Neutrophil (primary cell): ENCODE data around the gene ETAA1.

Source experiments
- H3K27ac ChIP-seq: fragments of 200-600 bp; sonication (generic); 2 replicates; pipeline ENCODE4 v1.5.1; 2016; ENCODE audit warnings: mild to moderate bottlenecking, moderate library complexity
- H3K27me3 ChIP-seq: fragments of 200-600 bp; sonication (generic); 2 replicates; pipeline ENCODE4 v1.6.0; 2016; ENCODE audit warnings: mild to moderate bottlenecking
- H3K36me3 ChIP-seq: fragments of 200-600 bp; sonication (generic); 2 replicates; pipeline ENCODE4 v1.5.1; 2017
- H3K4me1 ChIP-seq, 2 experiments: fragments of 200-600 bp in 1 of 2; sonication (generic) in 1 of 2; 1 replicate in 1 of 2; 2 replicates in 1 of 2; pipeline versions ENCODE4 v1.5.1 to v1.6.1; 2013 to 2016; ENCODE audit warnings: low read depth in 1 of 2, low read length in 1 of 2, mild to moderate bottlenecking in 1 of 2, moderate library complexity in 1 of 2; ENCODE audit not compliant: control insufficient read depth in 1 of 2, insufficient read depth in 1 of 2
- H3K4me3 ChIP-seq, 2 experiments: fragments of 200-600 bp in 1 of 2; sonication (generic) in 1 of 2; 1 replicate in 1 of 2; 2 replicates in 1 of 2; pipeline ENCODE4 v1.5.1; 2013 to 2016; ENCODE audit warnings: low read depth in 1 of 2, low read length in 1 of 2, mild to moderate bottlenecking in 1 of 2, moderate library complexity in 1 of 2
- H3K9me3 ChIP-seq: fragments of 200-600 bp; sonication (generic); 2 replicates; pipeline ENCODE4 v1.5.1; 2016
- CTCF ChIP-seq: fragments of 200-600 bp; sonication (generic); IDR thresholded peaks from 2 replicates; pipeline ENCODE4 v1.5.1; 2016; ENCODE audit warnings: antibody characterized with exemption

The ETAA1 gene

GRCh38 chr2:67393237-67393636, 3.9 kb upstream of the ETAA1 start:
- no peaks in the 10 kb centered on the region for H3K27me3 ChIP-seq
- H3K4me1 ChIP-seq = peaks cover 5 to 6% of the 10 kb centered on the region in 2 experiments
- no peaks in the 10 kb centered on the region for H3K9me3 ChIP-seq
- no peak for TF ChIP-seq CTCF
- H3K36me3 ChIP-seq = no peaks in the 10 kb centered on the region
- H3K27ac ChIP-seq = no peak overlapping the region
- H3K4me3 ChIP-seq = no peak overlapping the region

GRCh38 chr2:67394734-67395133, 2.4 kb upstream of the ETAA1 start:
- Histone ChIP-seq H3K27ac (no peak overlapping the region), H3K36me3 (no peaks in the 10 kb centered on the region), H3K4me3 (no peak overlapping the region), H3K27me3 (no peaks in the 10 kb centered on the region), H3K9me3 (no peaks in the 10 kb centered on the region), H3K4me1 (peaks cover 5 to 6% of the 10 kb centered on the region in 2 experiments)
- TF ChIP-seq CTCF = no peak

GRCh38 chr2:67399144-67399543, 2.0 kb downstream of the ETAA1 start:
- no peak overlapping the region for H3K27ac ChIP-seq
- no peaks in the 10 kb centered on the region for H3K9me3 ChIP-seq
- H3K4me1 ChIP-seq = peaks cover 5 to 6% of the 10 kb centered on the region in 2 experiments
- no peaks in the 10 kb centered on the region for H3K36me3 ChIP-seq
- no peaks in the 10 kb centered on the region for H3K27me3 ChIP-seq
- TF ChIP-seq CTCF = no peak
- no peak overlapping the region for H3K4me3 ChIP-seq

GRCh38 chr2:67399831-67400489, 2.8 kb downstream of the ETAA1 start:
- Histone ChIP-seq H3K27me3 (no peaks in the 10 kb centered on the region), H3K9me3 (no peaks in the 10 kb centered on the region), H3K4me3 (no peak overlapping the region), H3K4me1 (peaks cover 5 to 6% of the 10 kb centered on the region in 2 experiments), H3K36me3 (peaks cover 7% of the 10 kb centered on the region), H3K27ac (no peak overlapping the region)
- no peak for TF ChIP-seq CTCF

GRCh38 chr2:67400560-67401485, 3.7 kb downstream of the ETAA1 start:
- Histone ChIP-seq H3K27ac (no peak overlapping the region), H3K4me3 (no peak overlapping the region), H3K36me3 (peaks cover 14% of the 10 kb centered on the region)

More at GRCh38 chr2:67400560-67401485, 3.7 kb downstream of the ETAA1 start:
- no peaks in the 10 kb centered on the region for H3K9me3 ChIP-seq
- no peak for TF ChIP-seq CTCF
- H3K27me3 ChIP-seq = no peaks in the 10 kb centered on the region
- peaks cover 5 to 6% of the 10 kb centered on the region in 2 experiments for H3K4me1 ChIP-seq
